HG02943 (cell line): ENCODE results near the gene RABL2A.
"Not testable (repeated sequence)": the region's sequence is repeated elsewhere in the genome, so short reads cannot be mapped to it uniquely, and the experiment has no call there.

Source experiments
- ATAC-seq: cut with Tn5 transposase; IDR thresholded peaks from one replicate; pipeline ENCODE4 v1.9.1; 2021; ENCODE audit warnings: mild to moderate bottlenecking, low read depth, moderate library complexity; ENCODE audit not compliant: unreplicated experiment

The RABL2A gene

DNA sequence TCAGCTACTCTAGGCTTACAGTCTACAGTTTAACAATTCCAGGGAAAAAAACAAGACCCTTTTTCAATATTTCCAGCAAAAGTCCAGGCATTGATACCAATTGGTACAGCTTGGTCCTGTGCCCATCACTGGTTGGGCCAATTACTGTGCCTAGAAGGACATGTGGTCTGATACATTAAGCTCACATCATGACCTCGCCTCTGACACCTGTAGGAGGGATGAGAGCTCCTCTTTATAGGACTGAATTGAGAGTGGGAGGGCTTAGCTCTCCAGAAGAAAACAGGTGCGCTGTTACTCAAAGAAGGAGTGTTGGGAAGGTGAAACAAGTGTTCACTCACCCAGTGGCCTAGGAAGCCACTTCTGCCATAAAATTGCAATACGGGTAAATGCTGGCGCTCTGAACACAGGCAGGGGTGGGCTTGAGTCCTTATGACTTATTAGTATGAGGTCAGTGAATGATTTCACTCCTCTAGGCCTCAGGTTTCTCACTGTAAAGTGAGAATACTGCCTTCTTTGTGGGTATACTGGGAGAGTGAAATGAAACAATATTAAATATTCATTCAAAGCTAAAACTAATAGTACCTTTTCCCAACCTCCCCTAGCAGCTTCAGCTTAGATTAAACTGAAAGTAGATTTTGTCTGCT is 49.7 kb downstream of the RABL2A start:
- ATAC-seq, result no peak

DNA sequence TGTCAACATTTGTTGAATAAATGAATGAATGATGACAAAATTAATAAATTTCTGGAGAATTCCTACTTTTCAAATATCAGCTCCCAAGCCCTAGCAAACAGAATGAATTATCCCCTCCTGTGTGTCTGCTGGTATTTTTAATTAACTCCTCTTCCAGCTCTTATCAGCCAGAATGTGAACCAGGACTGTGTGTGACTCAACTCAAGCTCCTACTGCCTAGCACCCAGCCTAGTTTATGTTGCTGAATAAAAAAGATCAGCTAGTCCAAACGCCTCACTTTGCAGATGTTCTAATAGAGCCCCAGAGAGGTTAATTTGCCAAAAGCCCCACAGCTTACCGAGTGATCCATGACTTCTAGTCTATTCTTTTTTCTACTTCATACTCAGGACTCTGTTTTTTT is 50.3 kb downstream of the RABL2A start:
- no peak for ATAC-seq

- ATAC-seq, result no peak
These were observed 52.4 kb downstream of the RABL2A start for GRCh38 chr2:113679457-113679856.

GRCh38 chr2:113685471-113685870 is 58.4 kb downstream of the RABL2A start:
- ATAC-seq, result no peak

DNA sequence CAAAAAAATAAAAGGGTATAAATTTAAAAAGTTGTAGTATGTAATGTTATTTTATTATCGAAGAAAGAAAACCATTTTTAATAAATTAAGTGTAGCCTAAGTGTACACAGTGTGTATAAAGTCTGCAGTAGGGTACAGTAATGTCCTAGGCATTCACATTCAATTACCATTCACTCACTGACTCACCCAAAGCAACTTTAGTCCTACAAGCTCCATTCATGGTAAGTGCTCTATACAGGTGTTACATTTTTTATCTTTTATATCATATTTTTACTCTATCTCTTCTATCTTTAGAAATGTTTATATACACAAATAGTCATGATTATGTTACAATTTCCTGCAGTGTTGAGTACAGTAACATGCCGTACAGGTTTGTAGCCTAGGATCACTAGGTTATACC is 59.5 kb downstream of the RABL2A start:
- ATAC-seq, result no peak

DNA sequence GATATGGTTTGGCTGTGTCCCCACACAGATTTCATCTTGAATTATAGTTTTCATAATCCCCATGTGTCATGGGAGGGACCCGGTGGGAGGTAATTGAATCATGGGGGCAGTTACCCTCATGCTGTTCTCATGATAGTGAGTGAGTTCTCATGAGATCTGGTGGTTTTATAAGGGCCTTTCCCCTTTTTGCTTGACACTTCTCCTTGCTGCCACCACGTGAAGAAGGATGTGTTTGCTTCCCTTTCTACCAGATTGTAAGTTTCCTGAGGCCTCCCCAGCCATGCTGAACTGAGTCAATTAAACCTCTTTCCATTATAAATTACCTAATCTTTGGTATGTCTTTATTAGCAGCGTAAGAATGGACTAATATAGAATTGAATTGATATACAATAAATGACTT is 63.8 kb downstream of the RABL2A start:
- ATAC-seq, result not testable (repeated sequence)
